IMR-90 (cell line): Measurements from ENCODE around the gene HEYL. TPM values are rescaled to one million over a fixed set of nuclear protein-coding genes. Genes with fewer than 3 reads are reported as not detected.

Experiments used
- ATAC-seq: fragments of 200-7000 bp; cut with Tn5 transposase; 2 replicates; pipeline ENCODE4 v1.9.1; 2020; ENCODE audit warnings: low read depth, mild to moderate bottlenecking, moderate library complexity
- BruUV-seq: library from RNA; stranded (reverse); fragments of 400-500 nt; replicated peaks from 2 replicates; lab custom pipeline; 2021; lab: Mats Ljungman, UMichigan
- CTCF ChIA-PET: fragments of 300-600 bp; formaldehyde crosslinking; extraction: SDS; loops from one replicate; lab custom pipeline; 2021; ENCODE audit warnings: antibody characterized with exemption; lab: Yijun Ruan, JAX
- POLR2A ChIA-PET: fragments of 300-600 bp; sonication (Branson Sonifier 250); formaldehyde crosslinking; loops from one replicate; lab custom pipeline; 2022; ENCODE audit warnings: antibody characterized with exemption; ENCODE audit not compliant: unreplicated experiment; lab: Charles Lee
- DNase-seq: peaks from one replicate; pipeline ENCODE4 v3.0.0; 2013
- H2AFZ ChIP-seq: replicated peaks from 2 replicates; pipeline ENCODE3; 2013; ENCODE audit warnings: low read length, mild to moderate bottlenecking; ENCODE audit not compliant: poor library complexity
- H2AK5ac ChIP-seq: 2 replicates; pipeline ENCODE4 v1.6.1; 2013; ENCODE audit warnings: low read depth, low read length, inconsistent platforms
- H2AK9ac ChIP-seq: replicated peaks from 2 replicates; pipeline ENCODE3; 2013; ENCODE audit warnings: mild to moderate bottlenecking, low read depth, low read length, moderate library complexity; ENCODE audit not compliant: poor library complexity
- H2BK120ac ChIP-seq: 2 replicates; pipeline ENCODE4 v1.6.1; 2013; ENCODE audit warnings: low read depth, low read length, inconsistent platforms
- H2BK15ac ChIP-seq: 3 replicates; pipeline ENCODE4 v1.6.1; 2013; ENCODE audit warnings: low read depth, low read length, inconsistent platforms
- H2BK20ac ChIP-seq: 2 replicates; pipeline ENCODE4 v1.6.1; 2013; ENCODE audit warnings: low read depth, mild to moderate bottlenecking, inconsistent platforms, low read length, moderate library complexity
- H2BK5ac ChIP-seq: 2 replicates; pipeline ENCODE4 v1.6.1; 2013; ENCODE audit warnings: mild to moderate bottlenecking, low read depth, low read length, inconsistent platforms; ENCODE audit not compliant: poor library complexity, severe bottlenecking
- H3K14ac ChIP-seq: replicated peaks from 2 replicates; pipeline ENCODE4 v1.6.1; 2013; ENCODE audit warnings: low read depth, low read length, inconsistent platforms
- H3K18ac ChIP-seq: 2 replicates; pipeline ENCODE4 v1.6.1; 2013; ENCODE audit warnings: low read depth, low read length, control low read depth
- H3K23ac ChIP-seq: 2 replicates; pipeline ENCODE4 v1.6.1; 2013; ENCODE audit warnings: low read depth, low read length, inconsistent platforms
- H3K27ac ChIP-seq: 2 replicates; pipeline ENCODE4 v1.5.1; 2013; ENCODE audit warnings: mild to moderate bottlenecking, control low read depth, low read length; ENCODE audit not compliant: insufficient read depth
- H3K27me3 ChIP-seq: 2 replicates; pipeline ENCODE4 v1.6.1; 2013; ENCODE audit warnings: low read length; ENCODE audit not compliant: control insufficient read depth, insufficient read depth
- H3K36me3 ChIP-seq: 2 replicates; pipeline ENCODE4 v1.6.1; 2013; ENCODE audit warnings: low read length, mixed read lengths; ENCODE audit not compliant: control insufficient read depth, insufficient read depth
- H3K4ac ChIP-seq: 2 replicates; pipeline ENCODE4 v1.6.1; 2013; ENCODE audit warnings: low read depth, low read length, inconsistent platforms
- H3K4me1 ChIP-seq: 2 replicates; pipeline ENCODE4 v1.6.1; 2013; ENCODE audit warnings: low read length, mixed read lengths; ENCODE audit not compliant: control insufficient read depth, insufficient read depth
- H3K4me2 ChIP-seq: 2 replicates; pipeline ENCODE4 v1.6.1; 2013; ENCODE audit warnings: low read depth, mild to moderate bottlenecking, control low read depth, low read length, moderate library complexity
- H3K4me3 ChIP-seq: 2 replicates; pipeline ENCODE4 v1.5.1; 2013; ENCODE audit warnings: low read depth, mild to moderate bottlenecking, control low read depth, low read length, moderate library complexity; ENCODE audit not compliant: insufficient read depth
- H3K56ac ChIP-seq: 2 replicates; pipeline ENCODE4 v1.6.1; 2013; ENCODE audit warnings: low read length, inconsistent platforms; ENCODE audit not compliant: insufficient read depth; ENCODE audit errors: extremely low read depth
- H3K79me1 ChIP-seq, 2 experiments: 2 replicates each; pipeline ENCODE4 v1.6.1; 2013; ENCODE audit warnings: low read length in 2 of 2, inconsistent platforms in 1 of 2, low read depth in 1 of 2
- H3K9ac ChIP-seq: 2 replicates; pipeline ENCODE4 v1.6.1; 2013; ENCODE audit warnings: low read depth, low read length, control low read depth
- H3K9me1 ChIP-seq: 2 replicates; pipeline ENCODE4 v1.6.1; 2013; ENCODE audit warnings: low read length, inconsistent platforms; ENCODE audit not compliant: insufficient read depth
- H3K9me3 ChIP-seq: 2 replicates; pipeline ENCODE4 v1.6.1; 2013; ENCODE audit warnings: low read length; ENCODE audit not compliant: control insufficient read depth, insufficient read depth
- H4K20me1 ChIP-seq: 2 replicates; pipeline ENCODE4 v1.6.1; 2013; ENCODE audit warnings: low read length, inconsistent platforms; ENCODE audit not compliant: insufficient read depth
- H4K5ac ChIP-seq: 2 replicates; pipeline ENCODE4 v1.6.1; 2013; ENCODE audit warnings: mild to moderate bottlenecking, low read depth, low read length, control low read depth
- H4K8ac ChIP-seq, 2 experiments: 2 replicates each; pipeline ENCODE4 v1.6.1; 2013; ENCODE audit warnings: low read depth in 2 of 2, low read length in 2 of 2, control low read depth in 1 of 2, inconsistent platforms in 1 of 2
- H4K91ac ChIP-seq: 2 replicates; pipeline ENCODE4 v1.6.1; 2013; ENCODE audit warnings: low read depth, low read length, inconsistent platforms; ENCODE audit not compliant: insufficient read depth
- BHLHE40 ChIP-seq: fragments of 150-350 bp; IDR thresholded peaks from 2 replicates; pipeline ENCODE4 v1.6.1; 2016; ENCODE audit warnings: mild to moderate bottlenecking, low read depth, low read length
- CEBPB ChIP-seq: IDR thresholded peaks from 2 replicates; pipeline ENCODE4 v1.6.1; 2012; ENCODE audit warnings: low read depth, low read length, improper control_type of control experiment
- CHD1 ChIP-seq: IDR thresholded peaks from 2 replicates; pipeline ENCODE4 v1.6.1; 2012; ENCODE audit warnings: low read depth, low read length, improper control_type of control experiment
- ELK1 ChIP-seq: fragments of 150-350 bp; IDR thresholded peaks from 2 replicates; pipeline ENCODE4 v1.6.1; 2016; ENCODE audit warnings: low read depth, mild to moderate bottlenecking, low read length, moderate library complexity, borderline replicate concordance
- FOS ChIP-seq: fragments of 150-350 bp; IDR thresholded peaks from 2 replicates; pipeline ENCODE4 v1.6.1; 2016; ENCODE audit warnings: low read depth, low read length
- MAFK ChIP-seq: IDR thresholded peaks from 2 replicates; pipeline ENCODE4 v1.6.1; 2012; ENCODE audit warnings: low read depth, low read length, improper control_type of control experiment
- MAZ ChIP-seq: IDR thresholded peaks from 2 replicates; pipeline ENCODE4 v1.6.1; 2012; ENCODE audit warnings: low read depth, mild to moderate bottlenecking, low read length, improper control_type of control experiment, moderate library complexity, borderline replicate concordance
- MXI1 ChIP-seq: IDR thresholded peaks from 2 replicates; pipeline ENCODE4 v1.6.1; 2012; ENCODE audit warnings: low read depth, mild to moderate bottlenecking, low read length, moderate library complexity, borderline replicate concordance
- NFE2L2 ChIP-seq: fragments of 150-350 bp; IDR thresholded peaks from 2 replicates; pipeline ENCODE4 v1.6.1; 2016; ENCODE audit warnings: low read depth, mild to moderate bottlenecking, low read length
- POLR2A ChIP-seq: IDR thresholded peaks from 2 replicates; pipeline ENCODE4 v1.6.1; 2012; ENCODE audit warnings: mild to moderate bottlenecking, low read depth, low read length
- RAD21 ChIP-seq: IDR thresholded peaks from 2 replicates; pipeline ENCODE4 v1.6.1; 2012; ENCODE audit warnings: low read length, improper control_type of control experiment
- RCOR1 ChIP-seq: IDR thresholded peaks from 2 replicates; pipeline ENCODE4 v1.6.1; 2012; ENCODE audit warnings: mild to moderate bottlenecking, low read length, improper control_type of control experiment; ENCODE audit not compliant: insufficient replicate concordance
- RFX5 ChIP-seq: IDR thresholded peaks from 2 replicates; pipeline ENCODE4 v1.8.0; 2012; ENCODE audit warnings: low read depth, mild to moderate bottlenecking, low read length, moderate library complexity
- SMC3 ChIP-seq: fragments of 150-350 bp; IDR thresholded peaks from 2 replicates; pipeline ENCODE4 v1.6.1; 2016; ENCODE audit warnings: low read depth, mild to moderate bottlenecking, antibody characterized with exemption, low read length, moderate library complexity
- WGBS, 2 experiments: methylation state at CpG; one replicate each; pipeline versions ENCODE4 v1.1.5 to v1.1.7; 2013; ENCODE audit warnings: missing lambda C conversion rate in 2 of 2; ENCODE audit not compliant: insufficient read length in 1 of 2; ENCODE audit errors: extremely low coverage in 2 of 2; 5-methylcytosine and 5-hydroxymethylcytosine counted together
- dilution Hi-C: fragments of 300-500 bp; cut with HindIII; formaldehyde crosslinking; loops from one replicate; pipeline ENCODE4 v1.14.3; 2018; ENCODE audit warnings: low sequenced_read_pairs; ENCODE audit not compliant: unreplicated experiment
- in situ Hi-C: fragments of 300-500 bp; cut with MboI; formaldehyde crosslinking; loops from 3 replicates; pipeline ENCODE4 v1.14.3; 2019; ENCODE audit warnings: low sequenced_read_pairs, inconsistent platforms, mixed read lengths
- intact Hi-C: fragments of 100-400 bp; cut with micrococcal nuclease; formaldehyde crosslinking; loops from 2 replicates; pipeline ENCODE4 v1.10.0; 2022
- polyA plus RNA-seq, 3 experiments: library from polyadenylated mRNA; depleted of rRNA; stranded (reverse); fragments of >200 nt; gene quantifications; 2 replicates each; pipeline ENCODE4 v1.2.3, GENCODE V29; 2012; ENCODE audit warnings: low replicate concordance in 1 of 3
- total RNA-seq: library from RNA; depleted of rRNA; stranded (reverse); fragments of >200 nt; gene quantifications from 2 replicates; pipeline ENCODE4 v1.2.3, GENCODE V29; 2012
- TF ChIP-seq, protein P1 (sequence below): conservative IDR thresholded peaks from 2 replicates; pipeline ENCODE4 v1.5.1; 2012; ENCODE audit warnings: mild to moderate bottlenecking, low read depth, low read length, improper control_type of control experiment
- TF ChIP-seq, protein P2 (sequence below): fragments of 150-350 bp; IDR thresholded peaks from 2 replicates; pipeline ENCODE4 v1.6.1; 2017; ENCODE audit warnings: mild to moderate bottlenecking, antibody characterized with exemption, low read length, low read depth

Gene HEYL
- total and polyA plus RNA-seq, 2 of the 4 experiments (the other 2 are of a cell fraction) = 0.02 TPM; not detected in 1

DNA sequence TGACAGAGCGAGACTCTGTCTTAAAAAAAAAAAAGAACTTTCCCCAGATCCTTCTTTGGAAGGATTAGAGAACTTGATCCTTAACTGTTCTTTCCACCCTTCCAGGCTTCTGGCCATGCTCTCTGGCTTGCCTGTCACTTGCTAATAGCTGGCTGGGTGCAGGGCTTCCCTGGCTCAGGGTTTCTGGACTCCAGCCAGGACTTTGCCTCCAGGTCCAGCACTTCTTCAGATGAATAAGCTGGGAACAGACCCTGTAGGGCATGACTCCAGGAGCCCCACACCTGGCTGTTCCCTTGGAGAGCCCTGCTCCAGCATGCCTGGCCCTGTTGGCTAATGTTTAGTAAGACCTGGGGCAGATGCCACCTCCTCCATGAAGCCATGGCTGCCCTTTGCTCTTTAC lies 35.8 kb upstream of the HEYL start:
- no CpG with 5 or more reads among the region's 1 CpG for WGBS, 2 experiments
- in situ Hi-C loops = no loop called here

More for the DNA sequence above, 35.8 kb upstream of the HEYL start:
- ATAC-seq (no peak), DNase-seq (no peak)
- no peaks in the 10 kb centered on the region; the same call in 1 of the 2 replicates for H3K4me1 ChIP-seq
- no peak for TF ChIP-seq ELK1
- TF ChIP-seq BHLHE40 = no peak
- no peak for TF ChIP-seq NFE2L2
- no peak for TF ChIP-seq MXI1
- TF ChIP-seq, protein P1, sequence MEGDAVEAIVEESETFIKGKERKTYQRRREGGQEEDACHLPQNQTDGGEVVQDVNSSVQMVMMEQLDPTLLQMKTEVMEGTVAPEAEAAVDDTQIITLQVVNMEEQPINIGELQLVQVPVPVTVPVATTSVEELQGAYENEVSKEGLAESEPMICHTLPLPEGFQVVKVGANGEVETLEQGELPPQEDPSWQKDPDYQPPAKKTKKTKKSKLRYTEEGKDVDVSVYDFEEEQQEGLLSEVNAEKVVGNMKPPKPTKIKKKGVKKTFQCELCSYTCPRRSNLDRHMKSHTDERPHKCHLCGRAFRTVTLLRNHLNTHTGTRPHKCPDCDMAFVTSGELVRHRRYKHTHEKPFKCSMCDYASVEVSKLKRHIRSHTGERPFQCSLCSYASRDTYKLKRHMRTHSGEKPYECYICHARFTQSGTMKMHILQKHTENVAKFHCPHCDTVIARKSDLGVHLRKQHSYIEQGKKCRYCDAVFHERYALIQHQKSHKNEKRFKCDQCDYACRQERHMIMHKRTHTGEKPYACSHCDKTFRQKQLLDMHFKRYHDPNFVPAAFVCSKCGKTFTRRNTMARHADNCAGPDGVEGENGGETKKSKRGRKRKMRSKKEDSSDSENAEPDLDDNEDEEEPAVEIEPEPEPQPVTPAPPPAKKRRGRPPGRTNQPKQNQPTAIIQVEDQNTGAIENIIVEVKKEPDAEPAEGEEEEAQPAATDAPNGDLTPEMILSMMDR = no peak
- no peak for TF ChIP-seq POLR2A
- TF ChIP-seq RCOR1 = no peak
- no peak for TF ChIP-seq MAFK
- TF ChIP-seq CEBPB = no peak
- no peak for TF ChIP-seq MAZ
- no peak for TF ChIP-seq SMC3
- no peak for TF ChIP-seq RFX5
- TF ChIP-seq RAD21 = no peak
- TF ChIP-seq, protein P2, sequence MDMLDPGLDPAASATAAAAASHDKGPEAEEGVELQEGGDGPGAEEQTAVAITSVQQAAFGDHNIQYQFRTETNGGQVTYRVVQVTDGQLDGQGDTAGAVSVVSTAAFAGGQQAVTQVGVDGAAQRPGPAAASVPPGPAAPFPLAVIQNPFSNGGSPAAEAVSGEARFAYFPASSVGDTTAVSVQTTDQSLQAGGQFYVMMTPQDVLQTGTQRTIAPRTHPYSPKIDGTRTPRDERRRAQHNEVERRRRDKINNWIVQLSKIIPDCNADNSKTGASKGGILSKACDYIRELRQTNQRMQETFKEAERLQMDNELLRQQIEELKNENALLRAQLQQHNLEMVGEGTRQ = no peak
- TF ChIP-seq FOS = no peak
- TF ChIP-seq CHD1 = no peak
- no peak overlapping the region for H4K91ac ChIP-seq
- H2AFZ ChIP-seq = no peak overlapping the region
- no peak overlapping the region for H3K14ac ChIP-seq
- H3K79me1 ChIP-seq = no peaks in the 10 kb centered on the region
- H3K4me3 ChIP-seq = no peak overlapping the region
- H2BK120ac ChIP-seq = no peak overlapping the region
- H3K56ac ChIP-seq = no peak overlapping the region
- H4K8ac ChIP-seq = no peak overlapping the region
- ChIA-PET POLR2A (interaction anchor here (0.6 kb wide), 1 partner anchor 9 kb away, joined by 5 read pairs; no protein-coding TSS in a partner anchor), CTCF (no interaction called here)
- H3K4ac ChIP-seq = no peak overlapping the region
- peaks cover 75% of the 10 kb centered on the region for H3K27me3 ChIP-seq
- H4K20me1 ChIP-seq = no peaks in the 10 kb centered on the region
- H3K36me3 ChIP-seq = no peaks in the 10 kb centered on the region
- no peak overlapping the region for H3K4me2 ChIP-seq
- no peak overlapping the region for H3K27ac ChIP-seq
- H3K9me3 ChIP-seq = no peaks in the 10 kb centered on the region; the same call in 1 of the 2 replicates
- dilution Hi-C loops = no loop called here
- BruUV-seq = no TSS peak
- peaks cover 4% of the 10 kb centered on the region; the same call in 1 of the 2 replicates for H3K9me1 ChIP-seq
- no peak overlapping the region for H4K5ac ChIP-seq
- H2BK15ac ChIP-seq = no peak overlapping the region
- H3K23ac ChIP-seq = no peak overlapping the region
- no peak overlapping the region for H2AK5ac ChIP-seq
- H3K18ac ChIP-seq = no peak overlapping the region
- no peak overlapping the region for H2BK5ac ChIP-seq
- H2BK20ac ChIP-seq = no peak overlapping the region
- intact Hi-C loops = no loop called here
- H2AK9ac ChIP-seq = no peak overlapping the region
- H3K9ac ChIP-seq = no peak overlapping the region
